Measurements from ENCODE around the gene TMPRSS11A.

TMPRSS11A gene

GRCh38 chr4:67869580-67870190 is 93.6 kb downstream of the TMPRSS11A start:
- DNase-seq (ENCODE audit: low spot score): no peak

- DNase-seq (ENCODE audit: low spot score): no peak
These were observed 101.8 kb downstream of the TMPRSS11A start for GRCh38 chr4:67861513-67861912.

Data from germinal center (tissue), 1 donor.